Panc1 (cell line): Measurements from ENCODE around the gene TAS2R60. TPM values are rescaled to one million over a fixed set of nuclear protein-coding genes. Genes with fewer than 3 reads are reported as not detected.

Experiments
- ATAC-seq: fragments of 200-7000 bp; cut with Tn5 transposase; 2 replicates; pipeline ENCODE4 v1.9.1; 2020; ENCODE audit warnings: mild to moderate bottlenecking, moderate library complexity
- BruUV-seq: library from RNA; stranded (reverse); fragments of 400-500 nt; replicated peaks from 2 replicates; lab custom pipeline; 2021; lab: Mats Ljungman, UMichigan
- CTCF ChIA-PET: fragments of 300-600 bp; sonication (Branson Sonifier 250); formaldehyde crosslinking; loops from one replicate; lab custom pipeline; 2022; ENCODE audit warnings: antibody characterized with exemption; lab: Charles Lee
- POLR2A ChIA-PET: fragments of 300-600 bp; sonication (Branson Sonifier 250); formaldehyde crosslinking; loops from one replicate; lab custom pipeline; 2022; ENCODE audit warnings: antibody characterized with exemption; lab: Charles Lee
- DNase-seq: peaks from one replicate; pipeline ENCODE4 v3.0.0-alpha.2; 2010; ENCODE audit warnings: low read depth, low spot score
- H3K27ac ChIP-seq: 2 replicates; pipeline ENCODE4 v1.5.1; 2011; ENCODE audit warnings: mild to moderate bottlenecking, low read length, inconsistent platforms
- H3K27me3 ChIP-seq: fragments of 200-500 bp; sonication (Bioruptor generic); 2 replicates; pipeline ENCODE4 v1.6.0; 2014; ENCODE audit warnings: low read length, inconsistent platforms; ENCODE audit not compliant: control insufficient read depth, insufficient read depth
- H3K36me3 ChIP-seq: fragments of 200-500 bp; sonication (Bioruptor generic); 2 replicates; pipeline ENCODE4 v1.5.1; 2014; ENCODE audit warnings: inconsistent platforms, mild to moderate bottlenecking, low read length, moderate library complexity; ENCODE audit not compliant: control insufficient read depth, insufficient read depth
- H3K4me1 ChIP-seq: 2 replicates; pipeline ENCODE4 v1.5.1; 2011; ENCODE audit warnings: inconsistent platforms, mild to moderate bottlenecking, low read length, moderate library complexity; ENCODE audit not compliant: control insufficient read depth, insufficient read depth
- H3K4me3 ChIP-seq, 2 experiments: 2 replicates each; pipeline ENCODE4 v1.5.1; 2011 to 2012; ENCODE audit warnings: low read depth in 2 of 2, low read length in 2 of 2, mild to moderate bottlenecking in 2 of 2, inconsistent platforms in 1 of 2, moderate library complexity in 1 of 2
- H3K9me3 ChIP-seq: fragments of 200-500 bp; sonication (Bioruptor generic); 2 replicates; pipeline ENCODE4 v1.5.1; 2014; ENCODE audit warnings: low read depth, mild to moderate bottlenecking, inconsistent platforms, low read length, moderate library complexity; ENCODE audit not compliant: control insufficient read depth, insufficient read depth
- CTCF ChIP-seq: fragments of 450-650 bp; IDR thresholded peaks from 2 replicates; pipeline ENCODE4 v1.5.1; 2017; ENCODE audit warnings: mild to moderate bottlenecking
- POLR2AphosphoS5 ChIP-seq: IDR thresholded peaks from 2 replicates; pipeline ENCODE4 v1.6.1; 2012; ENCODE audit warnings: mild to moderate bottlenecking, low read depth, low read length, moderate library complexity
- REST ChIP-seq, 2 experiments: IDR thresholded peaks; 2 replicates each; pipeline ENCODE4 v1.6.1; 2011 to 2012; ENCODE audit warnings: low read depth in 2 of 2, control low read depth in 1 of 2, low read length in 1 of 2, mild to moderate bottlenecking in 1 of 2, moderate library complexity in 1 of 2; ENCODE audit not compliant: insufficient read depth in 1 of 2
- SIN3A ChIP-seq: IDR thresholded peaks from 2 replicates; pipeline ENCODE4 v1.6.1; 2012; ENCODE audit warnings: low read depth, mild to moderate bottlenecking, low read length, moderate library complexity, borderline replicate concordance; ENCODE audit not compliant: insufficient read depth
- TCF7L2 ChIP-seq: IDR thresholded peaks from 2 replicates; pipeline ENCODE4 v1.6.1; 2011; ENCODE audit warnings: mild to moderate bottlenecking, low read depth, low read length, inconsistent platforms
- in situ Hi-C: cut with HindIII; loops from 2 replicates; pipeline ENCODE4 v1.10.0; 2016; ENCODE audit warnings: low sequenced_read_pairs, low pct_unique_long_range_greater_than_20kb
- intact Hi-C: fragments of 100-400 bp; cut with micrococcal nuclease; formaldehyde crosslinking; loops from one replicate; pipeline ENCODE4 v1.10.0; 2022; ENCODE audit not compliant: unreplicated experiment
- total RNA-seq: library from RNA; stranded (reverse); gene quantifications from one replicate; pipeline ENCODE4 v1.2.1, GENCODE V29; 2021; ENCODE audit not compliant: unreplicated experiment

Gene TAS2R60
- total RNA-seq, 1 experiment from 2014 or later = not detected

- CTCF ChIA-PET = no interaction called here
- Histone ChIP-seq H3K27me3 (no peaks in the 10 kb centered on the region), H3K36me3 (no peaks in the 10 kb centered on the region), H3K4me1 (no peaks in the 10 kb centered on the region), H3K27ac (no peak overlapping the region), H3K4me3 (no peak overlapping the region), H3K9me3 (no peaks in the 10 kb centered on the region)
- TF ChIP-seq SIN3A (no peak), POLR2AphosphoS5 (no peak), REST (IDR thresholded peaks at IDR 0.05; ENCODE audit: insufficient read depth in 1 of 2, low read depth in 2 of 2, low read length in 1 of 2) (no peak), CTCF (no peak), TCF7L2 (no peak)
- no peak for ATAC-seq
- POLR2A ChIA-PET = no interaction called here
- DNase-seq = no peak
- in situ Hi-C loops (no loop called here), intact Hi-C loops (no loop called here)
- BruUV-seq = no TSS peak
Observed at GRCh38 chr7:143492799-143493739, 49.8 kb downstream of the TAS2R60 start.

- no TSS peak for BruUV-seq
- in situ Hi-C loops = no loop called here
- ATAC-seq (no peak), DNase-seq (no peak)
- POLR2A ChIA-PET = no interaction called here
- Histone ChIP-seq H3K27me3 (no peaks in the 10 kb centered on the region), H3K4me3 (no peak overlapping the region), H3K4me1 (no peaks in the 10 kb centered on the region), H3K27ac (no peak overlapping the region), H3K9me3 (no peaks in the 10 kb centered on the region), H3K36me3 (no peaks in the 10 kb centered on the region)
- TF ChIP-seq POLR2AphosphoS5 = no peak
- CTCF ChIA-PET = no interaction called here
- intact Hi-C loops = no loop called here
Observed at GRCh38 chr7:143493751-143494150, 50.5 kb downstream of the TAS2R60 start.

Other genes with a start within 250 kb of the TAS2R60 start
- gene TAS2R40, start 221.4 kb upstream of the TAS2R60 start, total RNA-seq = not detected
- gene GSTK1, start 180.0 kb upstream of the TAS2R60 start, total RNA-seq = 100 TPM
- 2.0 TPM for gene TMEM139, start 158.5 kb upstream of the TAS2R60 start, total RNA-seq
- 47.4 TPM for gene CASP2, start 155.1 kb upstream of the TAS2R60 start, total RNA-seq
- 0.15 TPM for gene CLCN1, start 127.3 kb upstream of the TAS2R60 start, total RNA-seq
- 1.5 TPM for gene FAM131B, start 80.7 kb upstream of the TAS2R60 start, total RNA-seq
- gene ZYX, start 62.1 kb upstream of the TAS2R60 start, total RNA-seq = 169 TPM
- 0.39 TPM for gene EPHA1, start 34.6 kb upstream of the TAS2R60 start, total RNA-seq
- gene TAS2R41, start 34.4 kb downstream of the TAS2R60 start, total RNA-seq = not detected
- gene CTAGE15, start 128.3 kb downstream of the TAS2R60 start, total RNA-seq = 0.46 TPM
- gene TCAF2, start 177.5 kb downstream of the TAS2R60 start, total RNA-seq = 0.28 TPM